Activated CD8-positive, alpha-beta T cell treated with anti-CD3 and anti-CD28 coated beads for 36 hours (primary cell): ENCODE measurements around the gene SMCHD1. TPM values are rescaled to one million over a fixed set of nuclear protein-coding genes. Genes with fewer than 3 reads are reported as not detected.

Experiments
- ATAC-seq: fragments of 200-7000 bp; cut with Tn5 transposase; one replicate; pipeline ENCODE4 v1.10.0; 2021; ENCODE audit warnings: mild to moderate bottlenecking, moderate library complexity
- CTCF ChIA-PET: fragments of 350-600 bp; sonication (Branson Sonifier 250); formaldehyde crosslinking; loops from one replicate; lab custom pipeline; 2021; ENCODE audit warnings: antibody characterized with exemption; lab: Charles Lee
- POLR2A ChIA-PET: fragments of 350-600 bp; sonication (Branson Sonifier 250); formaldehyde crosslinking; loops from one replicate; lab custom pipeline; 2021; ENCODE audit warnings: antibody characterized with exemption; lab: Charles Lee
- DNase-seq: peaks from one replicate; pipeline ENCODE4 v3.0.0-alpha.2; 2020
- H3K27ac Mint-ChIP-seq: one replicate; pipeline ENCODE4 v1.8.0; 2021; ENCODE audit warnings: mild to moderate bottlenecking, mixed read lengths
- H3K27me3 Mint-ChIP-seq: one replicate; pipeline ENCODE4 v1.8.0; 2021; ENCODE audit warnings: mixed read lengths
- H3K36me3 Mint-ChIP-seq: one replicate; pipeline ENCODE4 v1.8.0; 2021; ENCODE audit warnings: low read depth, mixed read lengths
- H3K4me1 Mint-ChIP-seq: one replicate; pipeline ENCODE4 v1.8.0; 2021; ENCODE audit warnings: low read depth, mixed read lengths
- H3K4me3 Mint-ChIP-seq: one replicate; pipeline ENCODE4 v1.8.0; 2021; ENCODE audit warnings: mild to moderate bottlenecking, moderate library complexity, mixed read lengths
- H3K9me3 Mint-ChIP-seq: one replicate; pipeline ENCODE4 v1.8.0; 2021; ENCODE audit warnings: mixed read lengths
- CTCF ChIP-seq: fragments of 200-600 bp; IDR thresholded peaks from one replicate; pipeline ENCODE4 v1.8.0; 2022; ENCODE audit warnings: antibody characterized with exemption, mild to moderate bottlenecking
- intact Hi-C: fragments of 100-400 bp; cut with micrococcal nuclease; formaldehyde crosslinking; loops from one replicate; pipeline ENCODE4 v1.10.0; 2022
- total RNA-seq, 2 experiments: library from RNA; stranded (reverse); gene quantifications; one replicate each; pipeline ENCODE4 v1.2.3, GENCODE V29; 2021

The SMCHD1 gene
- total RNA-seq, 2 experiments from 2014 or later, result 97.4 to 98.9 TPM

- intact Hi-C loops, result no loop called here
- Mint-ChIP-seq H3K27me3 (no peaks in the 10 kb centered on the region), H3K4me1 (peaks cover 24% of the 10 kb centered on the region), H3K9me3 (peaks cover 5% of the 10 kb centered on the region), H3K27ac (no peak overlapping the region), H3K4me3 (no peak overlapping the region), H3K36me3 (no peaks in the 10 kb centered on the region)
- TF ChIP-seq CTCF, result no peak
- ATAC-seq, result no peak
- ChIA-PET CTCF (no interaction called here), POLR2A (no interaction called here)
- DNase-seq, result no peak
These were observed 26.5 kb upstream of the SMCHD1 start for GRCh38 chr18:2629003-2629402.

- intact Hi-C loops, result no loop called here
- no peak for TF ChIP-seq CTCF
- H3K27ac Mint-ChIP-seq, result peak overlapping the region; percentile 97
- peaks cover 10% of the 10 kb centered on the region for H3K36me3 Mint-ChIP-seq
- CTCF ChIA-PET, result interaction anchor here (1.5 kb wide), 1 partner anchor 11 kb away, joined by 5 read pairs; no protein-coding TSS in a partner anchor
- ATAC-seq (no peak), DNase-seq (no peak)
- no peak overlapping the region for H3K4me3 Mint-ChIP-seq
- H3K27me3 Mint-ChIP-seq, result no peaks in the 10 kb centered on the region
- POLR2A ChIA-PET, result interaction anchor here (0.7 to 4.2 kb wide), 8 partner anchors 8 to 65 kb away, joined by 3 to 42 read pairs (median 4); partner anchors contain the start of genes METTL4, NDC80 and SMCHD1
- H3K4me1 Mint-ChIP-seq, result peaks cover 69% of the 10 kb centered on the region
- peaks cover 21% of the 10 kb centered on the region for H3K9me3 Mint-ChIP-seq
These were observed 19.9 kb upstream of the SMCHD1 start for GRCh38 chr18:2635586-2635985.

GRCh38 chr18:2636126-2636631 is 19.3 kb upstream of the SMCHD1 start:
- Mint-ChIP-seq H3K4me1 (peaks cover 73% of the 10 kb centered on the region), H3K27ac (peak overlapping the region; percentile 97), H3K27me3 (no peaks in the 10 kb centered on the region), H3K9me3 (peaks cover 21% of the 10 kb centered on the region), H3K4me3 (peak overlapping the region; percentile 60), H3K36me3 (peaks cover 10% of the 10 kb centered on the region)
- intact Hi-C loops, result no loop called here
- peak; percentile 10 for ATAC-seq
- TF ChIP-seq CTCF, result no peak
- ChIA-PET POLR2A (interaction anchor here (0.6 to 4.2 kb wide), 10 partner anchors 9 to 65 kb away, joined by 3 to 42 read pairs (median 4); partner anchors contain the start of genes METTL4, NDC80 and SMCHD1), CTCF (interaction anchor here (0.9 to 1.5 kb wide), 4 partner anchors 9 to 31 kb away, joined by 3 to 5 read pairs (median 4); no protein-coding TSS in a partner anchor)
- no peak for DNase-seq

- H3K4me3 Mint-ChIP-seq, result peak overlapping the region; percentile 51
- peak; percentile 71 for ATAC-seq
- intact Hi-C loops, result loop anchor here (5.0 kb wide), 2 partner anchors 34 to 69 kb away; partner anchors contain the start of genes METTL4 and NDC80
- ChIA-PET POLR2A (interaction anchor here (0.6 to 7.9 kb wide), 6 partner anchors 9 to 67 kb away, joined by 3 to 76 read pairs (median 4); partner anchors contain the start of gene SMCHD1), CTCF (interaction anchor here (1.1 to 1.6 kb wide), 2 partner anchors 13 to 68 kb away, joined by 3 read pairs; no protein-coding TSS in a partner anchor)
- H3K9me3 Mint-ChIP-seq, result peaks cover 8% of the 10 kb centered on the region
- DNase-seq, result no peak
- no peak for TF ChIP-seq CTCF
- H3K36me3 Mint-ChIP-seq, result peaks cover 6% of the 10 kb centered on the region
- peaks cover 50% of the 10 kb centered on the region for H3K4me1 Mint-ChIP-seq
- H3K27ac Mint-ChIP-seq, result peak overlapping the region; percentile 75
- no peaks in the 10 kb centered on the region for H3K27me3 Mint-ChIP-seq
These were observed 13.9 kb upstream of the SMCHD1 start for GRCh38 chr18:2641638-2642037.

- ChIA-PET POLR2A (interaction anchor here (1.0 to 7.9 kb wide), 3 partner anchors 8 to 14 kb away, joined by 6 to 76 read pairs (median 6); partner anchors contain the start of gene SMCHD1), CTCF (interaction anchor here (1.1 to 1.6 kb wide), 2 partner anchors 34 to 69 kb away, joined by 3 read pairs; no protein-coding TSS in a partner anchor)
- no peaks in the 10 kb centered on the region for H3K27me3 Mint-ChIP-seq
- no peak for DNase-seq
- peaks cover 40% of the 10 kb centered on the region for H3K4me1 Mint-ChIP-seq
- H3K27ac Mint-ChIP-seq, result no peak overlapping the region
- peaks cover 5% of the 10 kb centered on the region for H3K9me3 Mint-ChIP-seq
- TF ChIP-seq CTCF, result no peak
- intact Hi-C loops, result loop anchor here (5.0 kb wide), 2 partner anchors 35 to 70 kb away; partner anchors contain the start of genes METTL4 and NDC80
- H3K36me3 Mint-ChIP-seq, result peaks cover 3% of the 10 kb centered on the region
- ATAC-seq, result no peak
- H3K4me3 Mint-ChIP-seq, result no peak overlapping the region
These were observed 12.8 kb upstream of the SMCHD1 start for GRCh38 chr18:2642771-2643170.
